ENCODE data around the gene MPZL3.

The MPZL3 gene

DNA sequence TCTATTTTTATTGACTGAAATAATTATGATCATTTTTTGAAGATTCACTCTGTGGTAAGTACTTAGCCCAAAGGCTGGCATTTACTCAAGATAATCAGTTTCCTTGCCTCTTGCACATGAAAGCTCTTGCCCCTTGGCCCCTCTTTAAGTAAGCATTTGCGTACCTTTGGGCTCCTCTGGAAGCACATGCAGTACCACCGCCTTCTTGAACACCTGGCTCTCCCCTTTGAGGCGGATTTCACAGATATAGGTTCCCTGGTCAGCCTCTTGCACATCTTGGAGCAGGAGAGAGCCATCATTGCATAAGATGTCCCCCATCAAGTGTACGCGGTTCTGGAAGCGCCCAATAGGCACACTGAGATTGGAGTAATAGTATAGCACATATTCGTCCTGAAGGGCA, 41.8 kb downstream of the MPZL3 start:
- no peak overlapping the region for H3K4me3 ChIP-seq (ENCODE audit: low read depth, low read length)
- no peak for DNase-seq (ENCODE audit: low read depth)
- TF ChIP-seq CTCF (IDR thresholded peaks at IDR 0.05; ENCODE audit: low read depth, low read length, missing control alignments) = no peak

GRCh38 chr11:118209033-118209432, 43.1 kb downstream of the MPZL3 start:
- TF ChIP-seq CTCF (IDR thresholded peaks at IDR 0.05; ENCODE audit: low read depth, low read length, missing control alignments) = no peak
- no peak for DNase-seq (ENCODE audit: low read depth)
- H3K4me3 ChIP-seq (ENCODE audit: low read depth, low read length) = no peak overlapping the region

GRCh38 chr11:118207079-118207478, 45.1 kb downstream of the MPZL3 start:
- no peak overlapping the region for H3K4me3 ChIP-seq (ENCODE audit: low read depth, low read length)
- no peak for TF ChIP-seq CTCF (IDR thresholded peaks at IDR 0.05; ENCODE audit: low read depth, low read length, missing control alignments)

GRCh38 chr11:118206391-118207031, 45.7 kb downstream of the MPZL3 start:
- no peak overlapping the region for H3K4me3 ChIP-seq (ENCODE audit: low read depth, low read length)
- DNase-seq (ENCODE audit: low read depth) = no peak
- TF ChIP-seq CTCF (IDR thresholded peaks at IDR 0.05; ENCODE audit: low read depth, low read length, missing control alignments) = no peak

More at GRCh38 chr11:118207079-118207478, 45.1 kb downstream of the MPZL3 start:
- no peak for DNase-seq (ENCODE audit: low read depth)

DNA sequence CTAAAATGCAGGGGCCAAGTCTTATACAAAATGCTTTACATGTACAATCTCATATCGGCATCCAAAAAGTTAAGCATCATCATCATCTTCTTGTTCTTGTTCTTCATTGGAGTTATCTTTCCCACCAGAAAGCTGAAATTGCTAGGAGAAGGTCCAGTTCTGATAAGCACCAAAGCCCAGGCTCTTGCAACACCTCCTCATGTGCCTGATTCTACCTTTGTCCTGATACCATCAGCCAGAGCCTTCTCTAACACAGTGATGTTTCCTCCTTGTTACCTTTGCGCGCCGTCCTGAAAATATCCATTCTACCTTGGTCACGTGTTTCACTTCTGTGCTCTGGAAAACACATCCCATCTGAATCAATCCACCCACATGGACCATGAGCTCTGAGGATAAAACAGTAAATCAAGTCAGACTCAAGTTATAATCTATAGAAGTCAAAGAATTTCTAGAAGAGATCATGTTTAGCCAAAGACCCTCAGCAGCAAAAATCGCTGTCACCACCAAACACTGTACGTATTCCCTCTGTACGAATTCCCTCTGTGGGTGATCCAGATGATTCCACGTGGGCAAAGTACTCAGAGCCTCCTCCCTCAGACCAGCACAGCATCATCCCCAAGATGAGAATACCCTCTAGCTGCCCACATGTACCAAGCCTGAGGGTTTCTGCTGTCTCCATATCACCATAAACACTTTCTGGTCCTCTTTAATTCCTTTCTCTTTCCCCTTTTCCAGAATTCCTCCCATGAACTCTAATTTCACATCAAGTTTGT, 46.4 kb downstream of the MPZL3 start:
- TF ChIP-seq CTCF (IDR thresholded peaks at IDR 0.05; ENCODE audit: low read depth, low read length, missing control alignments) = no peak
- no peak overlapping the region for H3K4me3 ChIP-seq (ENCODE audit: low read depth, low read length)
- no peak for DNase-seq (ENCODE audit: low read depth)

- TF ChIP-seq CTCF (IDR thresholded peaks at IDR 0.05; ENCODE audit: low read depth, low read length, missing control alignments) = no peak
- H3K4me3 ChIP-seq (ENCODE audit: low read depth, low read length) = no peak overlapping the region
- no peak for DNase-seq (ENCODE audit: low read depth)
Measured at GRCh38 chr11:118202599-118203422, 49.4 kb downstream of the MPZL3 start.

Data from GM12864 (cell line).